Left ventricle myocardium inferior (tissue), 1 donor: Measurements from ENCODE around the gene BBLN. TPM values are rescaled to one million over a fixed set of nuclear protein-coding genes. Genes with fewer than 3 reads are reported as not detected.

Experiments used
- DNase-seq: peaks from one replicate; pipeline ENCODE4 v3.0.0-alpha.2; 2020
- H3K27ac ChIP-seq: fragments of 200-600 bp; replicated peaks from 2 replicates; pipeline ENCODE4 v1.8.0; 2021
- H3K27me3 ChIP-seq: fragments of 200-600 bp; 2 replicates; pipeline ENCODE4 v1.8.0; 2021; ENCODE audit warnings: low read depth
- H3K36me3 ChIP-seq: fragments of 200-600 bp; 2 replicates; pipeline ENCODE4 v1.8.0; 2021
- H3K4me1 ChIP-seq: fragments of 200-600 bp; 2 replicates; pipeline ENCODE4 v1.8.0; 2021
- H3K4me3 ChIP-seq: fragments of 200-600 bp; 2 replicates; pipeline ENCODE4 v1.8.0; 2021; ENCODE audit warnings: mild to moderate bottlenecking, moderate library complexity
- H3K9me3 ChIP-seq: fragments of 200-600 bp; replicated peaks from 2 replicates; pipeline ENCODE4 v1.8.0; 2021
- intact Hi-C: fragments of 100-400 bp; cut with micrococcal nuclease; formaldehyde crosslinking; loops from one replicate; pipeline ENCODE4 v1.11.0; 2022
- total RNA-seq: library from RNA; stranded (reverse); fragmentation: NEBNext Ultra II Directional; extraction: Animal tissue kit (Norgen Biotek cat#: 25700); gene quantifications from one replicate; pipeline ENCODE4 v1.2.1, GENCODE V29; 2021
- TF ChIP-seq, protein P1 (sequence below): fragments of 200-600 bp; IDR thresholded peaks from 2 replicates; pipeline ENCODE4 v1.8.0; 2021; ENCODE audit warnings: antibody characterized with exemption, mild to moderate bottlenecking, borderline replicate concordance
- donor health status: DM: no; HTN: yes; CAD: no; lungs with severe emphysema.

BBLN gene
- total RNA-seq, 1 donor from 2014 or later: 52.5 TPM

DNA sequence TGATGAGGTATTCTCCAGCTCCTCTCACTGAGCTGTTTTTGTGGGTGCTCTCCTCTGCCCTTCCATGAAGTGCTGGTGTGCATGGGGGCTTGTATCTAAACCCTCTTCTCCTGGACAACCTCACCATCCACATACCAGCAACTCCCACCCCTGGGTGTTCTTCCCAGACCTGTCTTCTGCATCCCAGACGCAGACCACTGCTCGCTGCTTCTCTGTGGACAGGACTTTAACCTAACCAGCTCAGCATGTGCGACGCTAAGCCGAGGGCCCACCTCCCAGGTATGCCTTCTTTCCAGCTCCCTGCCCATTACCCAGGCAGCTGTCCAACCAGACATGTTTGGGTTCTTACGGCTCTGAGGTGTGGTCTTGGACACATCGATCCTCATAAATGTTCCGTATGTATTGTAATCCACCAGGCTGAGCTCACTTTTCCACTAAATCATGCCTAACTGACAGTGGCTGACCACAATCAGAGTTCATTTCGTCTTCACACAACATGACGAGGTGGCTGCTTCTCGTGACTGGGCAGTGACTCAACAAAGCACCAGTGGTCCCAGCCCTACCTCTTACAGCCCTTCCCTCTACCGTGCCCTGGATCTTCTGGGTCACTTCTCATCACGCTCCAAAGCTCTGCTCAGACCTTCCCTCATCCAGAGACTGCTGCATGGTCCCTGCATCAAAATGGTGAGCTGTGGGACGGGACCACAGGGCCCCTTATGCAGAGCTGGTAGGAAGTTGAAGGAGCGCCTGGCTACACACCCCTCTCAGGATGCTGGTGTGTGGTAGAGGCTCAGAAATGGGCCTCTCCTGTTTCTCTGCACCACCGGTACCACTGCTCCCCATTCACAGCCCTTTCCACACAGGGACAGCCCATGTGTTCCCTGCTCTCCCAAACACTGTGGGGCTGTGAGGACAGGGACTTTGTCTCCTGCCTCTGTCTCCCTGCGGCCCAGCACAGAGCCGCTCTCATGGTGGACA lies 23.0 kb upstream of the BBLN start:
- no peak for DNase-seq

DNA sequence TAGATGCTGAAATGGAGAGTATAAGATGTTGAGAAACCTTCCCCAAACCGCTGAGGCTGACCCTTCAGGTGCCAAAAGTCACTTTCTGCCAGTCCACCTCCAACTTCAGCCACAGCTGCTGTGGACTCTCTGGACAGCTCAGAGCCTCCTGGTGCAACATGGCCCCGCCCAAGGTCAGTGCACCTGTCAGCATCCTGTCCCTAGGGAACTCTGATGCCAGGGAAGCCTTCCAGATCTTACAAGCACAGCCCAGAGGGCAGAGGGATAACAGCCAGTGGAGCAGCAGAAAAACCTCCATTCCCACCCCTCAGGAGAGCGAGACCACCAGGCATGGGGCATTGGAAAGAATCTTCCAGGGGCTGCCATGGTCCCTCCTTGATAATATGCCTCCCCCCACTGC lies 22.1 kb upstream of the BBLN start:
- no peak overlapping the region for H3K27ac ChIP-seq
- no peak overlapping the region for H3K4me3 ChIP-seq
- intact Hi-C loops: no loop called here
- no peaks in the 10 kb centered on the region for H3K27me3 ChIP-seq
- TF ChIP-seq, protein P1, sequence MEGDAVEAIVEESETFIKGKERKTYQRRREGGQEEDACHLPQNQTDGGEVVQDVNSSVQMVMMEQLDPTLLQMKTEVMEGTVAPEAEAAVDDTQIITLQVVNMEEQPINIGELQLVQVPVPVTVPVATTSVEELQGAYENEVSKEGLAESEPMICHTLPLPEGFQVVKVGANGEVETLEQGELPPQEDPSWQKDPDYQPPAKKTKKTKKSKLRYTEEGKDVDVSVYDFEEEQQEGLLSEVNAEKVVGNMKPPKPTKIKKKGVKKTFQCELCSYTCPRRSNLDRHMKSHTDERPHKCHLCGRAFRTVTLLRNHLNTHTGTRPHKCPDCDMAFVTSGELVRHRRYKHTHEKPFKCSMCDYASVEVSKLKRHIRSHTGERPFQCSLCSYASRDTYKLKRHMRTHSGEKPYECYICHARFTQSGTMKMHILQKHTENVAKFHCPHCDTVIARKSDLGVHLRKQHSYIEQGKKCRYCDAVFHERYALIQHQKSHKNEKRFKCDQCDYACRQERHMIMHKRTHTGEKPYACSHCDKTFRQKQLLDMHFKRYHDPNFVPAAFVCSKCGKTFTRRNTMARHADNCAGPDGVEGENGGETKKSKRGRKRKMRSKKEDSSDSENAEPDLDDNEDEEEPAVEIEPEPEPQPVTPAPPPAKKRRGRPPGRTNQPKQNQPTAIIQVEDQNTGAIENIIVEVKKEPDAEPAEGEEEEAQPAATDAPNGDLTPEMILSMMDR: no peak
- no peak for DNase-seq
- H3K9me3 ChIP-seq: no peaks in the 10 kb centered on the region
- peaks cover 6% of the 10 kb centered on the region for H3K4me1 ChIP-seq
- no peaks in the 10 kb centered on the region for H3K36me3 ChIP-seq

More for the DNA sequence above, 23.0 kb upstream of the BBLN start:
- TF ChIP-seq, protein P1: no peak
- intact Hi-C loops: no loop called here
- Histone ChIP-seq H3K27me3 (no peaks in the 10 kb centered on the region), H3K4me1 (peaks cover 5% of the 10 kb centered on the region), H3K4me3 (no peak overlapping the region), H3K27ac (no peak overlapping the region), H3K9me3 (no peaks in the 10 kb centered on the region), H3K36me3 (no peaks in the 10 kb centered on the region)

DNA sequence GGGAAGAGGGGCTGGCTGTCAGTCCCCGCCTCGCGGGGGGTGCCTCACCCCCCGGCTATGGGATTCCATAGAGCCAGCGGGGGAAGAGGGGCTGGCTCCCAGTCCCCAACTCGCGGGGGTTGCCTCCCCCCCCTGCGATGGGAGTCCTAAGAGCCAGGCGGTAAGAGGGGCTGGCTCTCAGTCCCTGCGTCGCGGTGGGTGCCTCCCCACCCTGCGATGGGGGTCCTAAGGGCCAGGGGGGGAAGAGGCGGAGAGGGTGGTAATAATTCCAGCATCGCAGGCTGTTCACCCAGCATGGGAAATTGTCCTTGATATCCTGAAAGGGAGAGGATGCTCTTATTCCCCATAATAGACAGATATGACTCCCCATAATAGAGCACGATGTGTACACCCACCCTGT lies 20.4 kb upstream of the BBLN start:
- H3K4me3 ChIP-seq: no peak overlapping the region
- DNase-seq: no peak
- H3K27ac ChIP-seq: no peak overlapping the region
- no peaks in the 10 kb centered on the region for H3K9me3 ChIP-seq
- TF ChIP-seq, protein P1: no peak
- no peaks in the 10 kb centered on the region for H3K36me3 ChIP-seq
- intact Hi-C loops: no loop called here
- H3K4me1 ChIP-seq: peaks cover 14% of the 10 kb centered on the region
- no peaks in the 10 kb centered on the region for H3K27me3 ChIP-seq

DNA sequence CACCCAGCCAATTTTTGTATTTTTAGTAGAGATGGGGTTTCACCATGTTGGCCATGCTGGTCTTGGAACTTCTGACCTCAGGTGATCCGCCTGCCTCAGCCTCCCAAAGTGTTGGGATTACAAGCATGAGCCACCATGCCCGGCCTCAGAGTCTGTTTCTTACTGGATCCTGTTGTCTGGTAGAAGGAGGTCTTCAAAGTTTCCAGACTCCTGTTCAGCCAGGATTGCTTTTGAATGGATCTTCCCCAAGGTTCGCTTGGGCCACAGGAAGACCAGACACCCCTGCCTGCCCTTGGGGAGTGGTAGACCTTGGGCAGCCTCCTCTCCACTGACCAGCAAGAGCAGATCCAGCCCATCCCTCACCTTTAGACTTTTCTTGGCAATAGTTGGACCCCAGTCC lies 18.5 kb upstream of the BBLN start:
- H3K9me3 ChIP-seq: no peaks in the 10 kb centered on the region
- TF ChIP-seq, protein P1: no peak
- no peak overlapping the region for H3K4me3 ChIP-seq
- peak overlapping the region; percentile 59 for H3K27ac ChIP-seq
- no peak for DNase-seq
- intact Hi-C loops: no loop called here
- H3K36me3 ChIP-seq: no peaks in the 10 kb centered on the region
- H3K27me3 ChIP-seq: no peaks in the 10 kb centered on the region
- peaks cover 14% of the 10 kb centered on the region for H3K4me1 ChIP-seq

DNA sequence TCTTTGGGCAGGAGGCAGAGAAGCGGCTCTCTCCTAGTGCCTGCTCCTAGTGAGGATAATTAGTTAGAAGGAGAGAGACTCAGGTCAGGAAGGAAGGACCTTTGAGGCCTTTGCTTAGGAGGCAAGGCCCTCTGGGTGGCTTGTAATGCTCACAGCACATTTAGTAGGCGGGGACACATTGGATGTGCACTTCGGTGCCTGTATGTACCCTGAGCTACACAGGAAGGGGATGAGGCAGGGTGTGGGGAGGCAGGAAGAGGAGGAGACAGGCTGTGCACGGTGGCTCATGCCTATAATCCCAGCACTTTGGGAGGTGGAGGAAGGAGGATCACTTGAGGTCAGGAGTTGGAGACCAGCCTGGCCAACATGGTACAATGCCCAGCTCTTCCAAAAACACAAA lies 18.0 kb upstream of the BBLN start:
- Histone ChIP-seq H3K4me3 (no peak overlapping the region), H3K9me3 (no peaks in the 10 kb centered on the region), H3K27ac (peak overlapping the region; percentile 68), H3K36me3 (no peaks in the 10 kb centered on the region), H3K27me3 (no peaks in the 10 kb centered on the region), H3K4me1 (peaks cover 14% of the 10 kb centered on the region)
- DNase-seq: no peak
- TF ChIP-seq, protein P1: no peak
- intact Hi-C loops: no loop called here
